GM12801 (cell line): ENCODE measurements around the gene PRPSAP2.

ENCODE experiments used
- TF ChIP-seq, protein P1 (sequence below): IDR thresholded peaks from one replicate; pipeline ENCODE4 v1.5.1; 2011; ENCODE audit warnings: control low read depth; ENCODE audit not compliant: insufficient read length; ENCODE audit errors: extremely low read depth

PRPSAP2 gene

DNA sequence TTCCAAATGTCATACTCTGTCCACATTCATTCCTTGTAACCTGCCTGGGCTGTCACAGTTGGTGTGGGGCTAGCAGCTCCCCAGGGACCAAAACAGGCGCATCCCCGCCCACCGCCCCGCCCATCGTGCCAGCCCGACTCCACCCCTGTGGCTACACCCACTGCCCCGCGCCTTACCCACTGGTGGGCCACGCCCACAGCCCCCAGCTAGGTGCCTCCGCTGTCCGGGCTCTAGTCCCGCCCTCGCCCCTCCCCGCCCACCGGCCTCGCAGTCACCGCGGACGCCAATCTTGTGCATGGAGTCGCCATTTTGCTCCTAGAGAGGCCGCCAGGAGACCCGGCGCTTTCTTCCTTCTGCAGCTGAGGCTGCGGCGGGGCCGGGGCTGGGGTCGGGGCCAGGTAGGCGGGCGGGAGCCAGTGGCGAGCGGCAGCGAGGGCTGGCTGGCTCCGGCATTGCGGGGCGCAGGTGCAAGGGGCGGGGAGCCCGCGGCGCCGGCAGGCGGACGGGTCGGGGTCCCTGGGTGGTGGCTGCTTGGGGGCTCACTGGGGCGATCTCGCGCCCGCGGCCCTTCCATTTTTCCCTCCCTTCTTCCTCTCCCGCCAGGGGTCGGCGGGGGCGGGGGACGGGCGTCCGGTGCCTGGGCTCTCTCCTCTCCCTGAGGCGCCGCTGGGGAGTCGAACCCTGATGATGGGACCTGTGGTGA, at the start of gene PRPSAP2:
Gene PRPSAP2 (plus strand): TSS at position 268 of the 703 bp plus-strand sequence. CDS start 7,703 bp downstream, outside the sequence.
- TF ChIP-seq, protein P1, sequence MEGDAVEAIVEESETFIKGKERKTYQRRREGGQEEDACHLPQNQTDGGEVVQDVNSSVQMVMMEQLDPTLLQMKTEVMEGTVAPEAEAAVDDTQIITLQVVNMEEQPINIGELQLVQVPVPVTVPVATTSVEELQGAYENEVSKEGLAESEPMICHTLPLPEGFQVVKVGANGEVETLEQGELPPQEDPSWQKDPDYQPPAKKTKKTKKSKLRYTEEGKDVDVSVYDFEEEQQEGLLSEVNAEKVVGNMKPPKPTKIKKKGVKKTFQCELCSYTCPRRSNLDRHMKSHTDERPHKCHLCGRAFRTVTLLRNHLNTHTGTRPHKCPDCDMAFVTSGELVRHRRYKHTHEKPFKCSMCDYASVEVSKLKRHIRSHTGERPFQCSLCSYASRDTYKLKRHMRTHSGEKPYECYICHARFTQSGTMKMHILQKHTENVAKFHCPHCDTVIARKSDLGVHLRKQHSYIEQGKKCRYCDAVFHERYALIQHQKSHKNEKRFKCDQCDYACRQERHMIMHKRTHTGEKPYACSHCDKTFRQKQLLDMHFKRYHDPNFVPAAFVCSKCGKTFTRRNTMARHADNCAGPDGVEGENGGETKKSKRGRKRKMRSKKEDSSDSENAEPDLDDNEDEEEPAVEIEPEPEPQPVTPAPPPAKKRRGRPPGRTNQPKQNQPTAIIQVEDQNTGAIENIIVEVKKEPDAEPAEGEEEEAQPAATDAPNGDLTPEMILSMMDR, result no peak

DNA sequence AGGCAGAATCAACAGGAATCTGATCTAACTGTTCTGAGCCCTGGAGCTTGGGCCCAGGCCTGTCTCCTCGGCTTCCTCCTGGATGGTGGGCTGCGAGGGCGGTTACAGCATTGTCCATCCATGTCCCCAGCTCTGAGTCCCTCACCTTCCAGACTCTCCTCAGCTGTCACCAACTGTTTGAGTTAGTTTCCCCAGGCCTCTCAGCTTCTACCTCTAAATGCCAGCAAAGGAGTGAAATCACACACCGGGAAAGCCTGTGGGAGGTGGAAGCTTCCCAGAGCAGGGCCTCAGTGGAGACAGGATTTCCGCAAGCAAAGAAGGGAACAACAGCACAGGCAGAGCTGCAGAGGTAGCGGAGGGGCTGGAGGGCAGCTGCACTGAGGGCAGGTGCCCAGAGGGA, 9.4 kb upstream of the PRPSAP2 start:
- TF ChIP-seq, protein P1, result no peak

GRCh38 chr17:18850679-18851078, 7.3 kb upstream of the PRPSAP2 start:
- TF ChIP-seq, protein P1, result no peak

DNA sequence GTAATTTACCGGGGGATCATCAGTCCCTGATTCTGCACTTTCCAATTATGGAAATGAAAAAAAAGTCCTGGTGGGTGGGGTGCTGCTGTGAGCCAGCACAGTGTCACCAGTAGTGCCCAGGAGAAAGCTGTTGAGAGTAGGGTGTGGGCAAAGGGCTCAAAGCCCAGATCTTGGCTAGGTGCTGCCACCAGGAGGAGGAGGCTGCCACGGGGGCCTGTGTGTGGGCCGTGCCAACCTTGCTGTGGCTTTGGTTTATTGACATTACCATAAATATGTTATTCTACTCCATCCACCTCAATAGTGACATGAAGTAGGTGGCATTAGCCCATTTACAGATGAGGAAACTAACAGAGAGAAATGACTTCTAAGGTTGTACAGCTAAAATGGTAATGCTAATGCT, 6.7 kb upstream of the PRPSAP2 start:
- TF ChIP-seq, protein P1, result no peak

DNA sequence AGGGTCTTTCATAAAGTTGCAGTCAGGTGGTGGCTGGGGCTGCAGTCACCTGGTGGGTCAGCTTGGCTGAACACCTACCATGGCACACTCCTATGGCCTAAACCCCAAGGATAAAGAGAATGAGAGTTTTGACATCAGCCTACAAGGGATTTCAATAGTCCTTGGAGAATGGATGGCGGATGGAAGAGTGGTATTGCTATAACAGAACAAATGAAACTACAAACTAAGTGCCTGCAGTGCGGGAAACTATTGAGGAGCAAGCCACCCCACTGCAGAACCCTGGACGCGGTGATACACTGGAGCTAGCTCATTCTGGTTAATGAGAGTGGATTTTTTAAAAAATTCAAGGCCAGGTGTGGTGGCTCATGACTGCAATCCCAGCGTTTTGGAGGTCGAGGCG, 3.0 kb upstream of the PRPSAP2 start:
- TF ChIP-seq, protein P1, result no peak

GRCh38 chr17:18855831-18856569, 1.9 kb upstream of the PRPSAP2 start:
- TF ChIP-seq, protein P1, result no peak

DNA sequence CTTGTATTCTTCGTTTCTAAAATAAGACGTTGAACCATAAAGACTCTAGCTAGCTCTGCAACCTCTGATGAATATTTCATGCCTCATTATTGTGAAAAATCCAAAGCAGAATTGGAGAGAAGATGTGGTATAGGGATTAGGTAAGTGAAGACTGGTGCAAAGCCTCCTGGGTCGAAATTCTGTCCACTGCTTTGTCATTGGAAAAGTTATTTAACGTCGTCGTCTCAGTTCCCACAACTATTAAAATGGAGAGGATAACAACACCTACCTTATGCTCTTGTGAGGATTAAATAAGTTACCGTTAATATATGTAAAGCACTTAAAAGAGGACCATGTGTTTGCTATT, 1.4 kb upstream of the PRPSAP2 start:
- TF ChIP-seq, protein P1, result no peak
